WERI-Rb-1 (cell line): ENCODE data around the gene NR3C2.
"Not testable (repeated sequence)": the region's sequence is repeated elsewhere in the genome, so short reads cannot be mapped to it uniquely, and the experiment has no call there.

Source experiments
- DNase-seq: peaks from one replicate; pipeline ENCODE4 v3.0.0-alpha.2; 2020
- H3K27ac ChIP-seq: fragments of 250-450 bp; sonication (Bioruptor Pico); 2 replicates; pipeline ENCODE4 v1.5.1; 2020; ENCODE audit warnings: mild to moderate bottlenecking, moderate library complexity
- H3K27me3 ChIP-seq: fragments of 250-450 bp; sonication (Bioruptor Pico); 2 replicates; pipeline ENCODE4 v1.5.1; 2021; ENCODE audit warnings: mild to moderate bottlenecking, low read depth, moderate library complexity; ENCODE audit not compliant: insufficient read depth, severe bottlenecking
- H3K36me3 ChIP-seq: fragments of 250-450 bp; sonication (Bioruptor Pico); 2 replicates; pipeline ENCODE4 v1.5.1; 2020; ENCODE audit warnings: mild to moderate bottlenecking, moderate library complexity
- H3K4me3 ChIP-seq: 2 replicates; pipeline ENCODE4 v1.5.1; 2011; ENCODE audit warnings: low read depth, mild to moderate bottlenecking, control low read depth, low read length
- H3K9me3 ChIP-seq: fragments of 250-450 bp; sonication (Bioruptor Pico); 2 replicates; pipeline ENCODE4 v1.5.1; 2021; ENCODE audit warnings: mild to moderate bottlenecking, moderate library complexity; ENCODE audit not compliant: severe bottlenecking
- TF ChIP-seq, protein P1 (sequence below): IDR thresholded peaks from 2 replicates; pipeline ENCODE4 v1.5.1; 2011; ENCODE audit warnings: low read depth, mild to moderate bottlenecking, control low read depth, inconsistent platforms, low read length

NR3C2 gene

GRCh38 chr4:148124512-148124911 lies 317.7 kb downstream of the NR3C2 start:
- TF ChIP-seq, protein P1, sequence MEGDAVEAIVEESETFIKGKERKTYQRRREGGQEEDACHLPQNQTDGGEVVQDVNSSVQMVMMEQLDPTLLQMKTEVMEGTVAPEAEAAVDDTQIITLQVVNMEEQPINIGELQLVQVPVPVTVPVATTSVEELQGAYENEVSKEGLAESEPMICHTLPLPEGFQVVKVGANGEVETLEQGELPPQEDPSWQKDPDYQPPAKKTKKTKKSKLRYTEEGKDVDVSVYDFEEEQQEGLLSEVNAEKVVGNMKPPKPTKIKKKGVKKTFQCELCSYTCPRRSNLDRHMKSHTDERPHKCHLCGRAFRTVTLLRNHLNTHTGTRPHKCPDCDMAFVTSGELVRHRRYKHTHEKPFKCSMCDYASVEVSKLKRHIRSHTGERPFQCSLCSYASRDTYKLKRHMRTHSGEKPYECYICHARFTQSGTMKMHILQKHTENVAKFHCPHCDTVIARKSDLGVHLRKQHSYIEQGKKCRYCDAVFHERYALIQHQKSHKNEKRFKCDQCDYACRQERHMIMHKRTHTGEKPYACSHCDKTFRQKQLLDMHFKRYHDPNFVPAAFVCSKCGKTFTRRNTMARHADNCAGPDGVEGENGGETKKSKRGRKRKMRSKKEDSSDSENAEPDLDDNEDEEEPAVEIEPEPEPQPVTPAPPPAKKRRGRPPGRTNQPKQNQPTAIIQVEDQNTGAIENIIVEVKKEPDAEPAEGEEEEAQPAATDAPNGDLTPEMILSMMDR, result no peak
- no peak for DNase-seq
- no peak overlapping the region for H3K4me3 ChIP-seq
- H3K27me3 ChIP-seq, result no peaks in the 10 kb centered on the region
- no peaks in the 10 kb centered on the region for H3K36me3 ChIP-seq
- H3K27ac ChIP-seq, result no peak overlapping the region
- peaks cover 16% of the 10 kb centered on the region for H3K9me3 ChIP-seq

DNA sequence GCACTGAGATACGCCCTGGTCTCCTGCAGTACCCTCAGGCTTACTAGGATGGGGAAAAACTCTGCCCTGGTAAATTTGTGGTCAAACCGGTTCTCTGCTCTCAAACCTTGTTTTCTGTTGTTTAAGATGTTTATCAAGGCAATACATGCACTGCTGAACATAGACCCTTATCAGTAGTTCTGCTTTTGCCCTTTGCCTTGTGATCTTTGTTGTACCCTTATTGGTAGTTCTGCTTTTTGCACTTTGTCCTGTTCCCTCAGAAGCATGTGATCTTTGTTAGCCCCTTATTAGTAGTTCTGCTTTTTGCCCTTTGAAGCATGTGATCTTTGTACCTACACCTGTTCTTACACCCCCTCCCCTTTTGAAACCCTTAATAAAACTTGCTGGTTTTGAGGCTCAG lies 319.1 kb downstream of the NR3C2 start:
- not testable (repeated sequence) for H3K4me3 ChIP-seq, DNase-seq, H3K27ac ChIP-seq, H3K36me3 ChIP-seq, H3K27me3 ChIP-seq
- peaks cover 16% of the 10 kb centered on the region for H3K9me3 ChIP-seq

DNA sequence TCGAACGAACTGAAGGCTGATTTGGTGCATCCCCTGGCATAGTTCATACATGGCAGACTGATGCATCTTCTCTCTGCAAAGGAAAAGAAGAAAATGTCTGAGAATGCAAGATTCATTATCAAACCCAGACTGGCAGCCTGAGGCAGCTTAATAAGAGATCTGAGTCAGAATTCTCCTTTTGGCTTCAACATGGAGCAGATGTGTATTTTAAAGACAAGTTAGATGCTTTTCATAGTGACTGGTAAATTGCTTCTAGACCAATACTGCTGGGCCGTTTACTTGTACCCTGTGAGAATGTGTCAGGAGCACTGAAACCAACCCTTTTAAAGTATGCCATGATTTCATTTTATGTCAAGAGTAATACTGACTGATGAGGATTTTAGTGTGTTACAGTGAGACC lies 322.0 kb downstream of the NR3C2 start:
- Histone ChIP-seq H3K9me3 (peaks cover 16% of the 10 kb centered on the region), H3K4me3 (no peak overlapping the region), H3K27ac (no peak overlapping the region), H3K36me3 (no peaks in the 10 kb centered on the region), H3K27me3 (no peaks in the 10 kb centered on the region)
- no peak for DNase-seq
- TF ChIP-seq, protein P1, result no peak

DNA sequence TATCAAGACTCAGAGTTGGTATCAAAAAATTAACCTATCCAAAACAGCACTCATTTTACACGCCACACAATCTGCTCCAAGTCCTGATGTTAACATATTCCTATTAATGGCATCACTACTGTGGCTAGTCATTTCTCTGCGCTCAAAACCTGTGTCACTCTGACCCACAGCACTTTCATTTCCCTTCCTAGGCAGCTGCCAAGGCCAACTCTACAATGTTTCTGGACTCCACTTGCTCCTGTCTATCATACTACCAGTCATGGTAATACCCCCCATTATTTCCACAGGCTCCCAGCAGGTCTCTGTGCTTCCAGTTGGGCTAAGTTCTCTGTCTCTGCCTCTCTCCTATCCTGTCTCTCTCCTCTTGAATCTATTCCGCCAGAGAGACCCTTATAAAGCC lies 323.6 kb downstream of the NR3C2 start:
- H3K4me3 ChIP-seq, result no peak overlapping the region
- no peaks in the 10 kb centered on the region for H3K27me3 ChIP-seq
- peaks cover 15% of the 10 kb centered on the region for H3K9me3 ChIP-seq
- H3K27ac ChIP-seq, result no peak overlapping the region
- TF ChIP-seq, protein P1, result no peak
- no peak for DNase-seq
- H3K36me3 ChIP-seq, result no peaks in the 10 kb centered on the region

GRCh38 chr4:148118179-148118578 lies 324.0 kb downstream of the NR3C2 start:
- no peak for DNase-seq
- Histone ChIP-seq H3K9me3 (peaks cover 11% of the 10 kb centered on the region), H3K36me3 (no peaks in the 10 kb centered on the region), H3K27me3 (no peaks in the 10 kb centered on the region), H3K27ac (no peak overlapping the region), H3K4me3 (no peak overlapping the region)
- TF ChIP-seq, protein P1, result no peak

DNA sequence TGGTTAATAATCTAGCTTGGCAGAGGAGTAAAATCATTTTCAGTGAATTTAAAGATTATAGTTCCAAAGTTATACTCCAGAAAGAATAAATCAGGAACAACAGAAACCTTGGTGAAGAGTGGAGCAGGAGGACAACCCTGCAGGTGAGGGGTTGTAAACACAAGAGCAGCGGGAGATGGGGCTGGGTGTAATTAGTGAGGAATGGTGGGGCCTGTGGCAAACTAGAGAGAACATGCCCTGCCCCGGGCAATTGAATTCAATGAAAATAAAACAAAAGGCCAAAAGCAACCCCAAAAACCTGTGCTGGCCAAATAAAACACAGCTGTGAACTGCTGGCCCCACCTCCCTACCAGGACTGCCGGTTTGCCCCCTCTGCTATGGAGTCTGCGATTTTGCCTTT lies 325.2 kb downstream of the NR3C2 start:
- Histone ChIP-seq H3K4me3 (no peak overlapping the region), H3K9me3 (no peaks in the 10 kb centered on the region), H3K27ac (no peak overlapping the region), H3K36me3 (no peaks in the 10 kb centered on the region), H3K27me3 (no peaks in the 10 kb centered on the region)
- DNase-seq, result no peak
- TF ChIP-seq, protein P1, result no peak
